Nephron progenitor cell (in vitro differentiated cells): ENCODE measurements around the gene GTF2I.
A peak's percentile ranks its signal among the peaks of the same experiment; 100 is the strongest.

Experiments
- DNase-seq: peaks from one replicate; pipeline ENCODE4 v3.0.0; 2021
- H3K27ac Mint-ChIP-seq: 2 replicates; pipeline ENCODE4 v1.8.0; 2021; ENCODE audit warnings: mild to moderate bottlenecking, moderate library complexity, mixed read lengths
- H3K27me3 Mint-ChIP-seq: 2 replicates; pipeline ENCODE4 v1.8.0; 2021; ENCODE audit warnings: mild to moderate bottlenecking, low read depth, mixed read lengths; ENCODE audit not compliant: poor library complexity
- H3K36me3 Mint-ChIP-seq: 2 replicates; pipeline ENCODE4 v1.8.0; 2021; ENCODE audit warnings: low read depth, mixed read lengths
- H3K4me1 Mint-ChIP-seq: 2 replicates; pipeline ENCODE4 v1.8.0; 2021; ENCODE audit warnings: mixed read lengths
- H3K4me3 Mint-ChIP-seq: 2 replicates; pipeline ENCODE4 v1.8.0; 2021; ENCODE audit warnings: mild to moderate bottlenecking, moderate library complexity, mixed read lengths
- H3K9me3 Mint-ChIP-seq: 2 replicates; pipeline ENCODE4 v1.8.0; 2021; ENCODE audit warnings: mild to moderate bottlenecking, moderate library complexity, mixed read lengths
- TF ChIP-seq, protein P1 (sequence below): fragments of 200-600 bp; sonication (generic); IDR thresholded peaks from 2 replicates; pipeline ENCODE4 v1.5.0; 2021; ENCODE audit warnings: antibody characterized with exemption

Gene GTF2I

DNA sequence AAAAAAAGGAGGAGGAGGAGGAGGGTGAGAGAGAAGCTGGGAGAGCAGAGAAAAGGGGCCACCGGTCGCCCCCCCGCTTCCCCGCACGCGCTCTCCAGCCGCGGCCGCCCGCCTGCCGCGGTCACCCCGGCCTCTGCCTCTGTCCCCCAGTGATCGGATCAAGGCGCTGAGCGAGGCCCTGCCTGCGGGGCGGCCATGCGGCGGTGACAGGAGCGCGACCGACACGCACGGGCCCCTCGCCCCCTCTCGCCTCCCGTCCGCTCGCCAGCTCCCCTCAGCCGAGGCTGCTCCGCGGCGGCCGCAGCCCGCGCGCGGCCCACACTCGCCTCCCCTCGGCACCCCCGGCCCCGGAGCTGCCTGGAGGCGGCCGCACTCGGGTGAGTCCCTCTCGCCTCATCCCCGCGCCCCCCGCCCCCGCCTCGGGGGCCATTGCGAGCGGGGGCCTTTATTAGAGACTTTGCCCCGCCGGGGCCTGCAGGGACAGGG lies at the start of gene GTF2I:
GTF2I (plus strand) TSS at position 27 of the 486 bp plus-strand sequence. CDS start 31,411 bp downstream, outside the sequence.
- Mint-ChIP-seq H3K4me1 (peaks cover 53% of the 10 kb centered on the region), H3K4me3 (peak within 1 kb of the TSS; percentile 94), H3K9me3 (no peaks in the 10 kb centered on the region), H3K27me3 (peaks cover 6% of the 10 kb centered on the region), H3K36me3 (peaks cover 23% of the 10 kb centered on the region), H3K27ac (peak within 1 kb of the TSS; percentile 99)
- peak; percentile 69 for DNase-seq
- TF ChIP-seq, protein P1, sequence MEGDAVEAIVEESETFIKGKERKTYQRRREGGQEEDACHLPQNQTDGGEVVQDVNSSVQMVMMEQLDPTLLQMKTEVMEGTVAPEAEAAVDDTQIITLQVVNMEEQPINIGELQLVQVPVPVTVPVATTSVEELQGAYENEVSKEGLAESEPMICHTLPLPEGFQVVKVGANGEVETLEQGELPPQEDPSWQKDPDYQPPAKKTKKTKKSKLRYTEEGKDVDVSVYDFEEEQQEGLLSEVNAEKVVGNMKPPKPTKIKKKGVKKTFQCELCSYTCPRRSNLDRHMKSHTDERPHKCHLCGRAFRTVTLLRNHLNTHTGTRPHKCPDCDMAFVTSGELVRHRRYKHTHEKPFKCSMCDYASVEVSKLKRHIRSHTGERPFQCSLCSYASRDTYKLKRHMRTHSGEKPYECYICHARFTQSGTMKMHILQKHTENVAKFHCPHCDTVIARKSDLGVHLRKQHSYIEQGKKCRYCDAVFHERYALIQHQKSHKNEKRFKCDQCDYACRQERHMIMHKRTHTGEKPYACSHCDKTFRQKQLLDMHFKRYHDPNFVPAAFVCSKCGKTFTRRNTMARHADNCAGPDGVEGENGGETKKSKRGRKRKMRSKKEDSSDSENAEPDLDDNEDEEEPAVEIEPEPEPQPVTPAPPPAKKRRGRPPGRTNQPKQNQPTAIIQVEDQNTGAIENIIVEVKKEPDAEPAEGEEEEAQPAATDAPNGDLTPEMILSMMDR = no peak

DNA sequence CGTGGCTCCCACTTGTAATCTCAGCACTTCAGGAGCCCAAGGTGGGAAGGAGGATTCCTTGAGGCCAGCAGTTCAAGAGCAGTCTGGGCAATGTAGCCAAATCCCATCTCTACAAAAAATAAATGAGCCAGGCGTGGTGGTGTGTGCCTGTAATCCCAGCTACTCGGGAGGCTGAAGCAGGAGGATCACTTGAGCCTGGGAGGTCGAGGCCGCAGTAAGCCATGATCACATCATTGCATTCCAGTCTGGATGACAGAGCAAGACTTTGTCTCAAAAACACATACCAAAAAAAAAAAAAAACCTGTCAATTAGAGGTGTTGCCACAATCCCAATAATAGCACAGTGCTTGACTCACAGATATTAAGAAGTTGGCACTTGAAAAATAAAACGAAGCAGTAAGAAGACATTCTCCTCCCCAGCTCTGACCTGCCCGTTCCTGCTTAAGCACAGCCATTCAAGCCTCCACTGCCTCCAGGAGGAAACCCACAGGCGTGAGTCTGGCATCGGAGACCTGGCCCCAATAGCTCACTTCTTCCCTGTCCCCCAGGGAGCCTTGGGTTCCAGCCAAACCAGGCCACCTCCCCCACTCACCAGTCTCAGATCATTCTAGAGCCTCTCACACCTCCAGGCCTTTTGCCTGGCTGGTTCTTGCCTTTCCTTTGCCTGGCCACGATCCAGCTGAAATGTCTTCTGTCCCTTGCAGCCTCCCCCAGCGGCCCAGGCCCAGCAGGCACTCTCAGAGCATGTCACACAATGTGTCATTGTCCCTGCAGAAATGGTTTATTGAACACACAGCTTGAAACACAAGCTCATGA lies 45.3 kb upstream of the GTF2I start:
- peaks cover 3% of the 10 kb centered on the region for H3K9me3 Mint-ChIP-seq
- no peak for DNase-seq
- H3K36me3 Mint-ChIP-seq = peaks cover 8% of the 10 kb centered on the region
- peaks cover 4% of the 10 kb centered on the region for H3K27me3 Mint-ChIP-seq
- H3K4me1 Mint-ChIP-seq = peaks cover 26% of the 10 kb centered on the region
- H3K27ac Mint-ChIP-seq = peak overlapping the region; percentile 75
- TF ChIP-seq, protein P1 = no peak
- no peak overlapping the region for H3K4me3 Mint-ChIP-seq

DNA sequence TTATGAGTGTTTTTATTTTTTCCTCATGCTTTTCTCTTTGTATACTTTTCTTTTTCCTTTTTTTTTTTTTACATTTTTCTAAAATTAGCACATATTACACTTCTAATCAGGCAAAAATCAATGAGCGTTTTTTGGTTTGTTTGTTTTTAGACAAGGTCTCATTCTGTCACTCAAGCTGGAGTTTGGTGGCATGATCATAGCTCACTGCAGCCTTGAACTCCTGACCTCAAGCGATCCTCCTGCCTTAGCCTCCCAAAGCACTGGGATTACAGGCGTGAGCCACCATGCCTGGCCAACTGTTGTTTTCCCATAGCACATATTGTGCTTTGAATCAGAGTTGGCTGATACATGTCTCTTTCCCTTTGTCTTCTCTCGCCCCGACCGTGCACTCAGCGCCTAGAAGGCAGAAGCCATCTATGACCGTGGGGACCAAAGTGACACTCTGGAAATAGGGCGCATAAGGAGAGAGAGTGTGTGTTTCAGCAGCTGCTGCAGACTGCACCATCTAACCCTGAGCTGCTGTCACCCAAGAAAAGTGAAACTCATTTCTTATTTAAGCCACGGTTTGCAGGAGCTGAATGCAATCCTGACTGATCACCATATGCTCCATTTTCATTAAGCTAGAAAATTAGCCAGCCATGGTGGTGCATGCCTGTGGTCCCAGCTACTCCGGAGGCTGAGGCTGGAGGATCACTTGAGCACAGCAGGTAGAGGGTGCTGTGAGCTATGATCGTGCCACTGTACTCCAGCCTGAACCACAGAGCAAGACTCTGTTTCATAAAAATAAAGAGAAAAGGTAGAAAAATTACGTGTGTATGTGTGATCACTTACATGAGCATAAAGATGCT lies 41.4 kb upstream of the GTF2I start:
- no peak overlapping the region for H3K27ac Mint-ChIP-seq
- no peak for DNase-seq

DNA sequence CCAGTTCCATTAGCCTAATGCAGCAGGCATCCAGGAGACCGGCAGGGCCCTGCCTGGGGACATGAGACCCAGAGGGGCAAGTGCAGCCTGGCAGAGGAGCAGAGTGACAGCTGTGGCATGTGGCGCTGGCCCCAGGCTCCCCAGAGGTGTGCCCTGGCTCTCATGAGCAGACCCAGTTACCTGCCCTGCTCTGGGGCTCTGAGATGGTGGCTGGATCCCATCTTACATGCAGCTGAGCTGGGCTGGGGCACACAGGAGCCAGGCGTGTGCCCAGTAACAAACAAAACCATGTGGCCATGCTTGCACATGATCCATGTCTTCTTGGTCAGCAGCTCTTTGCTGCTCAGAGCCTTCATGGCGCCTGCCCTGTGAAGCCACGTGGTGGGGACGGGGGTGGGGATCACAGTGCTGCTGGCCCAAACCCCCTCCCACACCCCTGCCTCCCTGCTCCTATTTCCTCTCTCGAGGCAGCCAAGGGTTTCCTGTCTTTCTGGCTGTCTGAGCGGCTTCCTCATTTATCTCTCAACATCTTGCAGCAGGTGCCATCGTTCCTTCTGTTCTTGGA lies 40.3 kb upstream of the GTF2I start:
- peak; percentile 43 for DNase-seq
- Mint-ChIP-seq H3K36me3 (no peaks in the 10 kb centered on the region), H3K4me3 (peak overlapping the region; percentile 53), H3K9me3 (no peaks in the 10 kb centered on the region), H3K27ac (peak overlapping the region; percentile 91), H3K4me1 (peaks cover 48% of the 10 kb centered on the region), H3K27me3 (peaks cover 8% of the 10 kb centered on the region)
- TF ChIP-seq, protein P1 = no peak

More for the DNA sequence above, 41.4 kb upstream of the GTF2I start:
- TF ChIP-seq, protein P1 = no peak
- Mint-ChIP-seq H3K36me3 (no peaks in the 10 kb centered on the region), H3K27me3 (peaks cover 8% of the 10 kb centered on the region), H3K9me3 (no peaks in the 10 kb centered on the region), H3K4me1 (peaks cover 51% of the 10 kb centered on the region), H3K4me3 (no peak overlapping the region)

DNA sequence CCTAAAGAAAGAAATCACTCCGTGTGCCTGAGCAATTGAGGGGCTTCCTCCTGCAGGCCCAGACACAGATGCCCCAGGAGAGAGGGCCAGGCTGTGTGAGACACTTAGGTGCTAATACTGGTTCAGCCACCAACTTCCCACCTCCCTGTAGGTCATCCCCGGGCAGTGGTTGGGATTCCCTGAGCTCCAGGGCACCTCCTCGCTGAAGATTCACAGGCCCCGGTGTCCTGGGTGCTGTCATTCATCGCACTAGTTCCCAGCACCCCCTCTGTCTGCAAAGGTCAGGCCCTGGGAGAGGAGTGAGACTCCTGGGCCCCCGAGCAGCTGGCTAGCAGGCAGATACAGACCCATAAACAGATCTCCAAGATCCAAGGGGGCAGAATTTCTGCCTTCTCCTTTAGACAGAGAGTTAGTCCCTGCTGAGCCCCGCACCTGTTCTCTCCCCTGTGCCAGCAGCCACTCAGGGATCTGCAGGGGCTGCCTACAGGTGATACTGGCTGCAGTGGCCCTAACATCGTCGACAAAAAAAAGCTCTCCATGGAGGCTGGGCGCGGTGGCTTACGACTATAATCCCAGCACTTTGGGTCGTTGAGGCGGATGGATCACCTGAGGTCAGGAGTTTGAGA lies 38.2 kb upstream of the GTF2I start:
- Mint-ChIP-seq H3K27ac (peak overlapping the region; percentile 25), H3K27me3 (peaks cover 8% of the 10 kb centered on the region), H3K9me3 (no peaks in the 10 kb centered on the region), H3K4me1 (peaks cover 41% of the 10 kb centered on the region), H3K36me3 (no peaks in the 10 kb centered on the region), H3K4me3 (no peak overlapping the region)
- peak; percentile 10 for DNase-seq
- TF ChIP-seq, protein P1 = no peak
